Putamen (tissue), 1 donor: ENCODE data around the gene ARAP2.

Experiments
- DNase-seq: peaks from one replicate; pipeline ENCODE4 v3.0.0-alpha.2; 2016; ENCODE audit warnings: low spot score

ARAP2 gene

DNA sequence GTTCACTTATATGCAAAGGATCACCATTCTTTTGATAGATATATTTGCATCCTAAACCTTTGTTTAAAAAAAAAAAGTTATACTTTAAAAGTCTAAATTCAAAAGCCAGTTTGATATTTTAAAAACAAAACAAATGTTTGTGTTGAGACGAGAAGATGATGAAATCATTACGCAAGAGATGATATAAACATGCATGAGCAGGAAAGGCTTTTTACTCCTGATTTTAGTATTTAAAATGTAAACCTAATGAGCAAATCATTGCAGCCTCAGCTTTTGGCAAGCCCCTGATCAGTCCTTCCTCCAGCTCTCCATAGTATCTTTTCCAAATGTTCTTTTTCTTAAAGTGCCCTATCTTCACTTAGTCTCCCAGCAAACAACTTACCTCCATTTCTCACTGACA, 115.6 kb downstream of the ARAP2 start:
- no peak for DNase-seq

DNA sequence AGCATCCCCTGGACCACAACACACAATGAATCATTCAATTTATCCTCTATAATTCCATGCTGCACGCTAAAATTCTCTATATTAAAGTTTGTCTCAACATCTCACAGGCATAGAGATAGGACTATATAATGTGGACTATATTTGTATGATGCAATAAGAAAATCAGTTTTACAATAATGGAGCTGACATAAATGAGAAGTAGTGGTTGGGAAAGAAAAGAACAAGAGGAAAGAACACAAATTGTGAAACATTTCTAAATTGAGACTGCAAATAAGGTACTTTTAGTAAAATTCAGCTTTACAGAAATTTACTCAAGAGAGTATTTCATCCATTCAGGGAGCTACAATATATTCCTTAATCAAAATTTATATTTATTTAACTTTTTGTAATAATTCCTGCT, 120.4 kb downstream of the ARAP2 start:
- no peak for DNase-seq

DNA sequence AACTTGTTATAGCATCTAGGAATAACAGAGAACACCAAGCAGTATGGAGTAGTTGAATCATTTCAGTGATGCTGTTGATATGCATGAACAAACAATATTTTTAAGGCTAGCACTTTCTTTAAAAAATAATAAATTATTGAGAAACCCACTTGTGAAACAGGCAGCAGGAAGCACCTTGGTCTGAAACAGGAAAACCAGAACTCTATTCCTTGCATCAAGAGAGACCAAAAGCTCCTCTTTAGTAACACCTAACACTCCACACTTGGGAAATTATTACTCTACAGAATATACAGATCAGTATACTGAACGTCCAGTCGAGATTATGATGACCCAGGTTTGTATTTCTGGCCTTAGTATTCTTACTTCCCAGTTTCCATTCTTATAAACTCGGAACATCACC, 129.0 kb downstream of the ARAP2 start:
- DNase-seq, result no peak

- no peak for DNase-seq
Measured at GRCh38 chr4:36111172-36111571, 133.1 kb downstream of the ARAP2 start.

- no peak for DNase-seq
Measured at GRCh38 chr4:36099509-36099908, 144.8 kb downstream of the ARAP2 start.

GRCh38 chr4:36094995-36095394, 149.3 kb downstream of the ARAP2 start:
- DNase-seq, result peak; percentile 59

- no peak for DNase-seq
Measured at GRCh38 chr4:36091997-36092396, 152.3 kb downstream of the ARAP2 start.

- DNase-seq, result peak; percentile 53
Measured at GRCh38 chr4:36088542-36088941, 155.8 kb downstream of the ARAP2 start.

DNA sequence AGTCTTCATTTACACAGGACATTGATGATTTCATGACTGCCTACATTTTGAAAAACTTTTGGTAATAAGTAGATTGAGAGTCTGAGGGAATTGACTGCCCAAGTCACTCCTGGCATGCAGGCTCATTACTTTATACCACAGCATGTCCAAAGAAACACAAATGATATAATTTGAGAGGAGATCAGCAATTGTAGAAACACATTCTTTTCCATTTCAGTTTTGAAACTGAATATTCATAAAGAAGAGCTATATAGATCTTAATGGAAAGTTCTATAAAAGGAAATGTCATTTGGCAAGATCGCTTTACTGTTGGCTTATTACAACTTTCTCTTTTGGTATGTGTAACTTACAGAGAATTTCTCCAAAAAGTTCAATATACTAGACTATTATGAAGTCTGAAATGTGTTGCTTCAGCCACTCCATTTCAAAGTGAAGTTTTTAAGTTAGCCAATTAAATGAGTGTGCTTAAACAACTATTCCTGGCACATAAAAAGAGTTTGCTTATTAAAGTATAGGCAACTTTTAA, 158.0 kb downstream of the ARAP2 start:
- DNase-seq, result no peak

- DNase-seq, result peak; percentile 53
Measured at GRCh38 chr4:36082817-36083216, 161.5 kb downstream of the ARAP2 start.

DNA sequence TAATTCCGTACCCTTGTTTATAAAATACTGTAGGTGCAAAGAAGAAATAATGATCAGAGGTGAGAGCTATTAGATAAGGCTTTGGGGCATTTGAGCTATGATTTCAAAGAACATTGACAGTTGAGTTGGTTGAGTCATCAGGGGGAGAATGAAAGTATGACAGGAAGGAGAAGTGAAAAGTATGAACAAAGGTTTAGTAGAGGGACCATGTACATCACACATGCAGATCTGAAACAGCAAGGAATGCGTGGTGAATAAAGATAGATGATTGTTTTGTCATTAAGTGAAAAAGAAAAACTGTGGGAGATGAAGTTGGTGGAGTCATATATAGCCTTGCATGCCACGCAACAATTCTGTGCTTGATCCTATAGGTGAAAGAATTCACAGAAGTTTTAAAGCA, 163.1 kb downstream of the ARAP2 start:
- DNase-seq, result peak; percentile 80

DNA sequence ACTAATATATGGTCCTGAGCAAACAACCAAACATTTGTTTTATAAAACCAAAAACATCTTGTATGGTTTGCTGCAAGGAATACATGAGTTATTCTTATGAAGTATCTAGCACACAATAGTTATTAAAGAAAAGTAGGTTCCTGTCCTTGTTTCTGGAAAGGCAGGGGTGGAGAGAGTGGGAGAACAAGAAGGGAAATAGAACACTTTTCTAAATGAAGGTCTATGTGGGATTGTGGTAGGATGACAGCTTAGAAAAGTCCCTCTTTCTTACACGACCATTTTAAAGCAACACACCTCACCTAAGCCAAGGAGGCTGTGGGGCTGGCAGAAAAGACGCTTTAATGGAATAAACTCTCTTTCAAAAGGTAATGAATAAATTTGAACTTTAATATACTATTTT, 164.6 kb downstream of the ARAP2 start:
- peak; percentile 70 for DNase-seq

GRCh38 chr4:36078319-36078718, 166.0 kb downstream of the ARAP2 start:
- no peak for DNase-seq

- DNase-seq, result no peak
Measured at GRCh38 chr4:36072529-36072928, 171.8 kb downstream of the ARAP2 start.

GRCh38 chr4:36067116-36067515, 177.2 kb downstream of the ARAP2 start:
- DNase-seq, result no peak

DNA sequence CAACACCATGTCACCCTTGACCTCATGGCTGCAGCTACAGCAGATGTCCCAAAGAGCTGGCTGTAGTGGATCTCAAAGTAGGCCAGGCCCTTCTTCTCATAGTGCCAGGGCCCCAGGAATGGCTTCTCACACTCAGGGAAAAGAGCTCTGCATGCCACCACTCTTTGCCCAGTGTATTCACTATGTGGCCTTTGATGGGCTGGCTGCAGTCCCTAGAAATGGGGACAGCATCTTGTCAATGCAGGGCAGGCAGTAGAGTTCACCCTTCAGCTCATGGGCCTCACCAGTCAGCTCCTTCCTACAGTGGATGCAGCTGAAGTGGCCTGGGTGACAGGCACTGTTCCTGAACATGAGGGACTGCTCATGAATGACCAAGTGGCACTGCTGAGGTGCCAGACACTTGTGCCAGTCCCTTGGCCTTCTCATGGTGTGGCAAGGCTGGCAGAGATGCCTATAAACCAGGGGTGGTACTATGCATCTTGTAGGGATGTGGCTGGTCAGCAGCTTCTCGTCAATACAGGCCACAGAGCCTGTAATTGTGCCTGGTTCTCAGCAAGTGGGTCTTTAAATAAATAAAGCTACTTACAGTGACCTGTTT, 178.9 kb downstream of the ARAP2 start:
- no peak for DNase-seq

GRCh38 chr4:36064117-36064516, 180.2 kb downstream of the ARAP2 start:
- DNase-seq, result no peak

GRCh38 chr4:36056136-36056535, 188.2 kb downstream of the ARAP2 start:
- no peak for DNase-seq

GRCh38 chr4:36054694-36055422, 189.5 kb downstream of the ARAP2 start:
- peak; percentile 42 for DNase-seq

DNA sequence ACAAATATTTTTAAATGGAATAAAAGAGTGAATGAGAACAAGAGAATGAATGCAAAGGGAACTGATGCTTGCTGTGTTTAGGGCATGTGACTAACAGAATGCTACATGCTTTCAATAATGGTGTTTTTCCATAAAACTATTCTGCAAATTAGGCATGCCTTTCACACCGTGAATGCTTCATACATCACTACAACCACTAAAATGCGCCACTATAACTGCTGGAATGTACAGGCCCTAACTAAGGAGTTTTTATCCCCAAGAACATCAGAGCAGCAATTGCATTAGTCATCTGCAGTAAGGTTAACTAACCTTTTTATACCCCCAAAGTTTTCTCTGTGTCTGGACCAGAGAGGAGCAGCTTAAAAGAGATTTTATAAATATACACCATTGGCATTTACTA, 190.4 kb downstream of the ARAP2 start:
- DNase-seq, result no peak

- no peak for DNase-seq
Measured at GRCh38 chr4:36051634-36052033, 192.7 kb downstream of the ARAP2 start.

GRCh38 chr4:36046026-36046425, 198.3 kb downstream of the ARAP2 start:
- no peak for DNase-seq

DNA sequence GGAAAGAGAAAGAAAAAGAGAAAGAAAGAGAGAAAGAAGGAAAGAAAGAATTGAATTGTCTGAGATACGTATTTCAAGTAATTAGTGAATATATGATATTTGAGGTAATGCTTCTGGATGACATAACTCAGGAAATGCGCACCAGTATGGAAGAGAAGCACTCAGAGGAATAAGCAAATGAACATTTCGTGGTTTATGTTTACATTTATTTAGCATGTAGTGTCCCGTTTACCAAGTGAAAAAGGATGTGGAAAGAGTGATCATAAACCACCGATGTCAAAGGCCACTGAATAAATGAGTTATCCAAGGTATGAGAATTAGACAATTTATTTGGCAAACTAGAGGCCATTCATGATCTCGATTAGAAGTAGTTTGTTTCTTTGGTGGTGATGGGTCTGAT, 200.4 kb downstream of the ARAP2 start:
- no peak for DNase-seq

GRCh38 chr4:36043241-36043640, 201.1 kb downstream of the ARAP2 start:
- DNase-seq, result no peak
